ENCODE measurements around the gene STXBP6. TPM values are rescaled to one million over a fixed set of nuclear protein-coding genes. Genes with fewer than 3 reads are reported as not detected.

STXBP6 gene
- total RNA-seq, 4 donors from 2014 or later = 34.9 to 62.1 (median 45.5) TPM

DNA sequence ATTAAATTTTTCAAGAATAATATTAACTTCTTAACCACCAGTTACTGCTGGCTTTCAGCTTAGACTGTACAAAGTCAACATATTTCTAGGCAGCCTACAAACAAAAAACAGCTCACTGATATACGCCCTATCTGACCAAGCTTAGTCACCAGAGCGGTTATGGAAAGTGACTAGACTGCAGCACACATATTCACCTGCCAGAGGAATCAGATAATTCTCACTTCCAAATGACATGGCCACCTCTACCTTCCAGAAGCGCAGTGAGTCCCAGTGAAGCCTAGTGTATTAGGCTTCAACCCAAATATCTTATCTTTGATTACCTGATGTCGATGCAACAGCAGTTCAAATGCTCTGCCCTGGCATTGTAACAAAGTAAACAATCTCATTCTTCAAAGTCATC is 8.5 kb downstream of the STXBP6 start:
- DNase-seq (ENCODE audit: low spot score in 2 of 2) = no peak
- H3K27me3 ChIP-seq = no peaks in the 10 kb centered on the region
- no peak overlapping the region for H3K4me3 ChIP-seq
- WGBS = 72% methylated on average over 4 of the region's 4 CpGs
- no peak overlapping the region for H3K27ac ChIP-seq
- no peak for TF ChIP-seq POLR2A (IDR thresholded peaks at IDR 0.05)
- TF ChIP-seq POLR2AphosphoS5 (IDR thresholded peaks at IDR 0.05) = no peak
- TF ChIP-seq, protein P1, sequence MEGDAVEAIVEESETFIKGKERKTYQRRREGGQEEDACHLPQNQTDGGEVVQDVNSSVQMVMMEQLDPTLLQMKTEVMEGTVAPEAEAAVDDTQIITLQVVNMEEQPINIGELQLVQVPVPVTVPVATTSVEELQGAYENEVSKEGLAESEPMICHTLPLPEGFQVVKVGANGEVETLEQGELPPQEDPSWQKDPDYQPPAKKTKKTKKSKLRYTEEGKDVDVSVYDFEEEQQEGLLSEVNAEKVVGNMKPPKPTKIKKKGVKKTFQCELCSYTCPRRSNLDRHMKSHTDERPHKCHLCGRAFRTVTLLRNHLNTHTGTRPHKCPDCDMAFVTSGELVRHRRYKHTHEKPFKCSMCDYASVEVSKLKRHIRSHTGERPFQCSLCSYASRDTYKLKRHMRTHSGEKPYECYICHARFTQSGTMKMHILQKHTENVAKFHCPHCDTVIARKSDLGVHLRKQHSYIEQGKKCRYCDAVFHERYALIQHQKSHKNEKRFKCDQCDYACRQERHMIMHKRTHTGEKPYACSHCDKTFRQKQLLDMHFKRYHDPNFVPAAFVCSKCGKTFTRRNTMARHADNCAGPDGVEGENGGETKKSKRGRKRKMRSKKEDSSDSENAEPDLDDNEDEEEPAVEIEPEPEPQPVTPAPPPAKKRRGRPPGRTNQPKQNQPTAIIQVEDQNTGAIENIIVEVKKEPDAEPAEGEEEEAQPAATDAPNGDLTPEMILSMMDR (IDR thresholded peaks at IDR 0.05) = no peak
- TF ChIP-seq EP300 (IDR thresholded peaks at IDR 0.05) = no peak
- H3K36me3 ChIP-seq = no peaks in the 10 kb centered on the region
- H3K9me3 ChIP-seq = no peaks in the 10 kb centered on the region
- peaks cover 8% of the 10 kb centered on the region for H3K4me1 ChIP-seq

DNA sequence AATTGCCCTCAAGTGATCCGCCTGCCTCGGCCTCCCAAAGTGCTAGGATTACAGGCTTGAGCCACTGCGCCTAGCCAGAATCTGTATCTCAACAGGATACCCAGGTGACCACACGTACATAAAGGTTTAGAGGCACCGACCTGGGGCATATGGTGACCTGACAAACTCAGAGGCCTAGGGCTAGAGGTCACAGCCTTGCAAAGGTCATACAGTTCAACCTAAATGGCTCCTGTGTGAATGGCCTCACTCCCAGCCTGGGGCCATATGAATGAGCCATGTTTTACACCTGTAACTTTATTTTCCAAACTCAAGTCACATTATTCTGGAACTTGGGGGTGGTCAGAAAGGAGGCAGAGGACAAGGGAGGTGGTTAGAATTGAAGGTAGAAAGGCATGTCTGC is 10.0 kb downstream of the STXBP6 start:
- Histone ChIP-seq H3K27ac (no peak overlapping the region), H3K4me3 (no peak overlapping the region), H3K4me1 (peaks cover 8% of the 10 kb centered on the region), H3K27me3 (no peaks in the 10 kb centered on the region), H3K9me3 (no peaks in the 10 kb centered on the region), H3K36me3 (no peaks in the 10 kb centered on the region)
- WGBS = 89% methylated on average over 3 of the region's 5 CpGs
- DNase-seq (ENCODE audit: low spot score in 2 of 2) = no peak
- TF ChIP-seq POLR2AphosphoS5 (IDR thresholded peaks at IDR 0.05) = no peak
- no peak for TF ChIP-seq EP300 (IDR thresholded peaks at IDR 0.05)
- TF ChIP-seq, protein P1 (IDR thresholded peaks at IDR 0.05) = no peak
- no peak for TF ChIP-seq POLR2A (IDR thresholded peaks at IDR 0.05)

DNA sequence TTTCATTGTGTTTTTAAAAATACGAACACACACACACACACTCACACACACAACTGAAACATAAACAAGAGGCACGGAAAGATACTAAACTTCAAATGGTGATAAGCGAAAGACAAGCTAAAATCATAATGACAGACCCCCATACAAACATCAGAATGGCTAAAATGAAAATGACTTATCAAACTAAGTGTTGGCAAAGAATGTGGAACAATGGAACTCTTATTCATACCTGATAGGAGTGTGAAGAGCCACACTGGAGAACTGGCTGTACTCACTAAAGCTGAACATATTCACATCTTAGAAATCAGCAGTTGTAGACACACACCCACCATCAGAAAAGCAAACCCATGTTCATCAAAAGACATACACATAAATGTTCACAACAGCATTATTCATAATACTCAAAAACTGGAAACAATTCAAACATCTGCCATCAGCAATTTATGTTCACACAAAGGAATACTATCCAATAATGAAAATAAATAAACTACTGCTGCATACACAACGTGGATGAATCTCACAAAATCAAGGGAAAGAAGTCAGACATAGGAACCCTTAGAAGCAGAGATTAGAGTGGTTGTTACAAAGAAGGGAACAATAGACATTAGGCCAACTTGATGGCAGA is 11.8 kb downstream of the STXBP6 start:
- Histone ChIP-seq H3K4me1 (peaks cover 5% of the 10 kb centered on the region), H3K9me3 (no peaks in the 10 kb centered on the region), H3K27ac (no peak overlapping the region), H3K27me3 (no peaks in the 10 kb centered on the region), H3K4me3 (no peak overlapping the region), H3K36me3 (no peaks in the 10 kb centered on the region)
- TF ChIP-seq POLR2A (IDR thresholded peaks at IDR 0.05) (no peak), POLR2AphosphoS5 (IDR thresholded peaks at IDR 0.05) (no peak), EP300 (IDR thresholded peaks at IDR 0.05) (no peak)
- TF ChIP-seq, protein P1 (IDR thresholded peaks at IDR 0.05) = no peak
- 78% methylated on average over 4 of the region's 4 CpGs for WGBS
- DNase-seq (ENCODE audit: low spot score in 2 of 2) = no peak

DNA sequence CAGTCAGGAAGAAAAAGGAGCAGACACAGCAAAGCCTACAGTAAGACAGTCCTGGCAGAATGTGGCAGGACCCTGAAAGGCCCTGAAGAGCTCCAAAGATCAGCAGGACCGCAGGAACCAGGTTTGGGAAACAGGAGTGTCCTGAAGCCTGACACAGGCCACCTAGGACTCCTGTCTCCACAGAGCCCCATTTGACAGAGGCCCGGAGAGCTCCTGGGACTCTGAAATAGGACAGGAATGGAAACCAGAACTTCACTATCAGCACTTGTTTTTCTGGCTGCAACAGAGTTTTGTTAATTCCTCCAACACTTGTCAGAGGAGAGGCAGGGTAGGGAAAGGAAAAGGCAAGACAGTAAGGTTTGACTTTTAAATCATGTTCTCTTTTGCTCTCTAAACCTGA is 12.9 kb downstream of the STXBP6 start:
- Histone ChIP-seq H3K27ac (no peak overlapping the region), H3K4me1 (no peaks in the 10 kb centered on the region), H3K4me3 (no peak overlapping the region), H3K36me3 (no peaks in the 10 kb centered on the region), H3K27me3 (no peaks in the 10 kb centered on the region), H3K9me3 (no peaks in the 10 kb centered on the region)
- 68% methylated on average over 2 of the region's 2 CpGs for WGBS
- DNase-seq (ENCODE audit: low spot score in 2 of 2) = no peak
- TF ChIP-seq POLR2AphosphoS5 (IDR thresholded peaks at IDR 0.05) (no peak), EP300 (IDR thresholded peaks at IDR 0.05) (no peak), POLR2A (IDR thresholded peaks at IDR 0.05) (no peak)
- TF ChIP-seq, protein P1 (IDR thresholded peaks at IDR 0.05) = no peak

DNA sequence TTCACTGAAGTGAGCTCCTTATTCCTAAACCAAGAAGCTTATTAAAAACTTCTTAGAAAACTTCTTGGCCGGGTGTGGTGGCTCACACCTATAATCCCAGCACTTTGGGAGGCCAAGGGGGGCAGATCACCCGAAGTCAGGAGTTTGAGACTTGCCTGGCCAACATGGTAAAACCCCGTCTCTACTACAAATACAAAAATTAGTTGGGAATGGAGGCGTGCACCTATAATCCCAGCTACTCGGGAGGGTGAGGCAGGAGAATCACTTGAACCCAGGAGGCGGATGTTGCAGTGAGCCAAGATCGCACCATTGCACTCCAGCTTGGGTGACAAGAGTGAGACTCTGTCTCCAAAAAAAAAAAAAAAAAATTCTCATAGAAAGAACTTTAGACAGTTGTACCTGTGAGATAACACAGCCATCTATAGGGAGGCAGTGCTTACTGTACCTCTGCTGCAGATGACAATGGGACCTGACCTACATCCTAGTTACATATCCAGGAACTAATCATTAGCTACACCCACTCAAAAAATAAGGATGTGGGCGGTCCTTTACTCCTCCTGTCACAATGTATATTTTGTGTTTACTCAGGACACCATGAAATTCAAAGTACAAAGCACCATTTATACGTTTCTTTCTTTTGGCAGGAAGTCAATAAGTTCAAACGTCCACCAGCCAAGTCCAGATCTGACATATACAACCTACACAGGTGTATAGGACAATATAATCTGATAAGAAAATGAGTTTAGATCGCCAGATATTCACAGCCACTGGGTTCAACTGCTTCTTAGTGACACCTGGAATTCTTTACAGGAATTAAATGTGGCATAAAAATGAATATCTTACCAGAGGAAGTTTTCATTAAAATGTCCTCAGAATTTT is 14.9 kb downstream of the STXBP6 start:
- no peak for DNase-seq (ENCODE audit: low spot score in 2 of 2)
- WGBS = 79% methylated on average over 11 of the region's 11 CpGs

More for the DNA sequence above, 14.9 kb downstream of the STXBP6 start:
- TF ChIP-seq POLR2AphosphoS5 (IDR thresholded peaks at IDR 0.05) (no peak), POLR2A (IDR thresholded peaks at IDR 0.05) (no peak), EP300 (IDR thresholded peaks at IDR 0.05) (no peak)
- TF ChIP-seq, protein P1 (IDR thresholded peaks at IDR 0.05) = no peak
- Histone ChIP-seq H3K4me3 (no peak overlapping the region), H3K36me3 (no peaks in the 10 kb centered on the region), H3K27me3 (no peaks in the 10 kb centered on the region), H3K27ac (no peak overlapping the region), H3K4me1 (no peaks in the 10 kb centered on the region), H3K9me3 (no peaks in the 10 kb centered on the region)

Data from suprapubic skin (tissue), 4 donors.